GM12873 (cell line): ENCODE results near the gene RBM44.

Experiments used
- CTCF ChIP-seq: IDR thresholded peaks from 2 replicates; pipeline ENCODE4 v1.5.1; 2012; ENCODE audit warnings: low read depth, mild to moderate bottlenecking, moderate library complexity, low read length, control low read depth; ENCODE audit not compliant: insufficient read depth; ENCODE audit errors: missing control alignments

The RBM44 gene

GRCh38 chr2:237876061-237876526 lies 77.5 kb downstream of the RBM44 start:
- no peak for TF ChIP-seq CTCF

DNA sequence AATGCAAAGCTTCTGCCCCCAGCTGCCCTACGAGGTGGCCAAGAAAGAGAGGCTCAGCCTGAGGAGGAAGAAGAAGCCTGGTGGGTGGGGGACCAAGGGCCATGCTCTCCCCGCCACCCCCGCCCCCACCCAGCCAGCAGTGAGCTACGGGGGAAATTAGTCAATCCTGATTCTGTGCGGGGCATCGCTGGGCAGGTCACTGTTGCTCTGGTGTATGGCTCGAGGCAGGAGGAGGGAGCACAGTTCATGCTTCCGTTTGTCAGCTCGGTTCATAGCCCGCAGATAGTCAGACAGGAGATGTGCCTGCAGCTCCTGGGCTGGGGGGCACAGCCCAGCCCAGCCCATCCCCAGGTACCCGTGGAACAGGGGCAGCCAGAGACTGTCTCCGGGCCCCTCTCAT lies 78.0 kb downstream of the RBM44 start:
- TF ChIP-seq CTCF = no peak

GRCh38 chr2:237876951-237877491 lies 78.4 kb downstream of the RBM44 start:
- TF ChIP-seq CTCF = no peak

- TF ChIP-seq CTCF = no peak
These were observed 79.2 kb downstream of the RBM44 start for GRCh38 chr2:237877576-237878307.

DNA sequence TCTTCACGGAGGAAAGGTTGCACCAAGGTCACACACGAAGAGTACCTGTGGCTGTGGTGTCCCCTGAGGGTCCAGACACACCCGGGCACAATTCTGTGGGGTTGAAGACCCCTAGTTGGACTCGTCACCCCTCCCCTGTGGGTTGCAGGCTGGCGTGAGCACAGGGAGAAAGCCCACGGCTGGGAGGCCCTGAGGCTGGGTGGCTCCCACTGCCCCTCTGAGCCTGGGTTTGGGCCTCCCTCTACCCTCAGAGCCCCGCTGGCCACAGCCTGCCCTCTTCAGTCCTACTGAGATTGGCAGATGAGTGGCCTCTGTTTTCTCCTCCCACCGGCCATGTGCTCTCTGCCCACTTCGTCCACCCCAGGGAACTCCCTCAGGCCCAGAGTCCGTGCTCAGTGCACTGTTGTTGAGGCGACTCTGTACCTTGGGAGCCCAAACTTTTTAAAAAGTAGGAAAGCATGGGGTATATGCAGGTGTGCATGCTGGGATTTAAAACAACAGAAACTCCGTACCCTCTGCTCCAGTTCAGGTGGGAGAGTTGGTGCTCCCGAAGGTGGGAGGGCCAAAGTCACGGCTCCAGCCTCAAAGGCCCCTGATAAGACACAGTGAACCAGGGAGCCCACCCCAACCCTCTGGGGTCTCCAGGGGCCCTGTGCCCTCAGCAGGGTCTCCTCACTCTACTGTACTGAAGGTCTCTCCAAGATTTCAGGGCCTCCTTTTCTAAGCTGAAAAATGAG lies 79.9 kb downstream of the RBM44 start:
- TF ChIP-seq CTCF = no peak

- no peak for TF ChIP-seq CTCF
These were observed 80.5 kb downstream of the RBM44 start for GRCh38 chr2:237879058-237879430.

- TF ChIP-seq CTCF = no peak
These were observed 81.5 kb downstream of the RBM44 start for GRCh38 chr2:237879991-237880560.
